ENCODE results near the gene GALR1.
"Not testable (repeated sequence)": the region's sequence is repeated elsewhere in the genome, so short reads cannot be mapped to it uniquely, and the experiment has no call there.

GALR1 gene

DNA sequence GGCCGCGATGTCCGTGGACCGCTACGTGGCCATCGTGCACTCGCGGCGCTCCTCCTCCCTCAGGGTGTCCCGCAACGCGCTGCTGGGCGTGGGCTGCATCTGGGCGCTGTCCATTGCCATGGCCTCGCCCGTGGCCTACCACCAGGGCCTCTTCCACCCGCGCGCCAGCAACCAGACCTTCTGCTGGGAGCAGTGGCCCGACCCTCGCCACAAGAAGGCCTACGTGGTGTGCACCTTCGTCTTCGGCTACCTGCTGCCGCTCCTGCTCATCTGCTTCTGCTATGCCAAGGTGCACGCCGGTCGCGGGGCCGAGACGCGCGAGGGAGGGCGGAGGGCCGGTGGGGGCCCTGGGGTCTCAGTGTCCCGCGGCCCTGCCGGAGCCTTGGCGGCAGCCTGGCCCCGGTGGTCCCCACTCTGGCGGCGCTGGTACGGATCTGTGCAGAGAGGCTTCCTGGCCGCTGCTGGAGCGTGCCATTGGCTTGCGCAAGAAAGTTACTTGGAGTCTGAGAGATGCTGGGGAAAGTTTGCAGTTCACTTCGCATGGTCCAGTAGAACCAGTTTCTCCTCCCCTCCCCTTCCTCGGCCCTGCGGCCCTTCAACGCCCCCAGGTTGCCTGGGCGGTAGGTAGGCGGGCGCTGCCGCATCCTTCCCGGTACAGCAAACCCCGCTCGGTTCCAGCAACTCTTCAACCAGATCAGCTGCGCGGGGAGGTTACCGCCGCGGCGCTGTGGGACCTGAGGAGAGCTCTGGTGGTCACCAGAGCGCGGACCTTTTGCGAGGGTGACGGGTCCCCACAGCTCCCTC is 1.5 kb downstream of the GALR1 start:
- DNase-seq (ENCODE audit: low spot score) = no peak

DNA sequence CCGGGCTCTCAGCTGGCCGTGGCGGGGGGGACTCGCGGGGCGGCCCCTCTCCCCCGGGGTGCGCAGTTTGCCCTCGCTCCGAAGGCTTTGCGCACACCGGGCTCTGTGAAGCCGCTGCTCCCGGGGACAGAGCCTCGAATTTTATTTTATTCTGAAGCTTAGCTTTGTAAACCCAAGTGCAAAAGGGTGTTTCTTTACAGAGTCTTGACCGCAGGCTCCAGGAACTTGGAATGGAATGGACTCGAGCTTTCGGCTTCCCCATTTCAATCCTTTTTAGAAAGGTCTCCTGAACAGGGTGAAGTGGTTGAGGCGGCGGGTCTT is 2.0 kb downstream of the GALR1 start:
- DNase-seq (ENCODE audit: low spot score) = no peak

DNA sequence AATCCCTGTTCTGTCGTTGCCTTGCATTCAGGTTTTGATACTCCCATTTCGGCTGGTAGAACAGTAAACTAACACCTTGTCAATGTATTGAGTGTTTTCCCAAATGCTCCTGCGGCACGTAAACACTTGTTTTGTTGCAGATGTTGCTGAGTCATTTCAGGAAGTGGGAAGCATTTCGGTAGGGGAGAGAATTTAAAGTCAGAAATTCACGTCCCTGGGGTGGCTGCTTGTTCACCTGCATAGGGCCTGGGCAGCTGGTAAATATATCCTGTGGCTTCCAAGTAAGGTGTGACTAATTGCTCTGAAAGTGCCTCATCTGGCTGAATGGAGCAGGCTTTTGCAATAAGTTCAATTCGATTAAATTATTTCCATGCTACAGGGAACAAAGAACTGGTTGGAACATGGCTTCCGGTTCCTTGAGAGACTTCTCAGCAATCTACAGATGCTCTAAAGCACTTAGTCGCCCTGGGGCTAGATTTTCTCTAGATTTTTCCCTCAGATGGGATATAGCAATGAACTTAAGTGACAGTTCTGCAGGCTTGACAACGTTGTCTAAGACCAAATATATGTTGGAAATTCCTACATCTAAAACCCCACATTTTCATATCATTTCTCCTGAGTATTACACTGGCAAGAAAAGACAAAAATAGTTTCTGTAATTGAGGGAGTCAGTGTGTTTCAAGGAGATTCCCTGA is 5.2 kb downstream of the GALR1 start:
- no peak for DNase-seq (ENCODE audit: low spot score)

DNA sequence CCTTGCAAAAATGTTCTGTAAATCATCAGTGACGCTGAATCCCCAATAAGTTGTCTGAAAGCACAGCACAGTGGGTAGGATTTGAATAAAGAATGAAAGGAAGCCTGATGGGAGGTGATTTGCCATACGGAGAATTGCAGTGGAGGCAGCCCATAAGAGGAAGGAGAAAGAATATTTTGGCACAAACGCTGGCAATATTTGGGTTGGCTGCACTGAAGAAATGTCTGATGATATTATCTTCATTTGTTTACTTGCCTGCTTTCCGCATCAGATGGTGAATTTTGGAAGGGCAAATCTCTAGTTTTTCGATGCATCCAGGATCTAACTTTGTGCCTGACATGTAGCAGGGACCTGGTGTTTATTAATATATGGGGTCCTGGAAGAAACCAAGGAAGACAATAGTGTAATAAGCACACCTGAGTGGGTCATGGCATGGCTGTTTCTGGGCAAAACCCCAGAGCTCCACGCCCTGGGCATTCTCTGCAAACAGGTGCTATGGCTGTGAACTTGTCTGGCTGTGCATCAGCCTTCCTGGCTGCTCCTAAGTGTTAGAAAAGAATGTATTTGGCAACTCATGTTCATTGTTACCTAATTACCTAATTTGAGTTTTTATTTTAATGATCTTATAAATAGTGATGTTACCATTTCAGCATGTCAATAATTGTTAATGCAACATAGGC is 5.9 kb downstream of the GALR1 start:
- no peak for DNase-seq (ENCODE audit: low spot score)

DNA sequence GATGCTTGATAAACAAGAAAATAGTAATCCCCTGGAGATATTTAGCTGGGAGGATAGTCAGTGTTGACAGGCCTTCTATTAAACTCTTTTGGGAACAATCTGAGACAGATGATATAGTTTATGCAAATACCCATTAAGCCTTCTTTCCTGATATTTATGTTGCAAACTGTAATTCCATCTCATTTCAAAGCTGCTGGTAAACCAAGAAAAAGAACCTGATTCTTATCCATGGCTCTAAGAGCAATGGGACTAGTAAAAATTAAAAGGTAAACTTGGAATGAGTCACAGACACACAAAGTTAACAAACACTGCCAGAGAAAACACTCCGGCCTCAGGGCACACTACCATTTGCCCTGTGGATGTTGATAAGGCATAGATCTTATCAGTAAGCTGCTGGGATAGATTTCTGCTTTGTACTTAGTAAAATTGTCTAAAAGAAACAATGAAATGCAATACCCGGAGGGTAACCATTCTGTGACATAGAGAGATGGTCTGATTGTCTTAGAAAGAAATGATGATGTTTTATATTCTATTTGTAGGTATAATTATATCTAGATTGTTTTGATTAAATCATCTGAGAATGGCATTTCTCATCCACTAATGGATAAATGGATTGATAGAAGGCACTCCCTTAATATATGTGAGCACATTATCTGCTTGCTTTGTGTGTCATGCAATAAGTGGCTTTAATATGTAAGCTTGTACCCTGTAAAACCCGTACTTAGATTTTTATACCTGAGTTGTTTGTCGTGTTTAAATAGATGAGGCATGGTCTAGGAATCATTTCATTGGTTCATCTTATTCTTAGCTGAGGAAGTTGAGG is 13.2 kb downstream of the GALR1 start:
- no peak for DNase-seq (ENCODE audit: low spot score)

DNA sequence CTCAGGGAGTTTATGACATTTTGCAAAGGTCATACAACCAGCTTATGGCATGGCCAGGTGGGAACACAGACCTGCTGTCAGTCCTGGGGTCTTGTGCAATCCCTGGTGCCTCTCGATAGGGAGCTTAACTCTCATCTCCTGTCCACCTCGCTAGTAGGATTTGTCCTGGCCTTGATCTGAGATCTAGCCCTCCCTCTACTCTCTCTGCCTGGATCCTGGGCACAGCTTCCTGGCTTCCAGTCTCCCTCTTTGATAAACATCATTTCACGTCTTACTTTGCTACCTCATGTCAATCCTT is 13.8 kb downstream of the GALR1 start:
- no peak for DNase-seq (ENCODE audit: low spot score)

DNA sequence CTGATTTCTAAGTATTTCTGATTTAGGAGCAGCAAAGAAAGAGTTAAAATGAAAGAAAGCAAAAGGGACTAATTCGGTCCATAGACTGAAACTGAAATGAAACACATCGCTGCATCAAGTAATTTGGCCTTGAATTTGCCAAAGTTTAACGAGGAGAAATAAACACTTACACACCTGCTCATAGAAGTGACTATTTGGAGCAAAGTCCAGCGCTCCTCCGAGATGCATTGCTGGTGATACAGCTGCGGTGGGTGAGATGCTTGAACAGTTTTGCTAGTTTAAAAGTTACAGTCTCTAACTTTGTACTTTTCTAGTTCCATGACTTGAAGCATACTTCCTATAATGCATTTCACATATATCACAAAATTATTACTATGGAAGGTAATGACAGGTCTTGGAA is 18.3 kb downstream of the GALR1 start:
- no peak for DNase-seq (ENCODE audit: low spot score)

DNA sequence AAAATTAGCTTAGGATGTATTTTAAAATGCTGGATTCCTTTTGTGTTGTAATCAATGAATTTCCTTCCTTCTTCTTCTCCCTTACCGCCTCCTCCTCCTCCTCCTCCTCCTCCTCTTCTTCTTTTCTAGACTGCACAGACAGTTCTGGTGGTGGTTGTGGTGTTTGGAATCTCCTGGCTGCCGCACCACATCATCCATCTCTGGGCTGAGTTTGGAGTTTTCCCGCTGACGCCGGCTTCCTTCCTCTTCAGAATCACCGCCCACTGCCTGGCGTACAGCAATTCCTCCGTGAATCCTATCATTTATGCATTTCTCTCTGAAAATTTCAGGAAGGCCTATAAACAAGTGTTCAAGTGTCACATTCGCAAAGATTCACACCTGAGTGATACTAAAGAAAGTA is 18.8 kb downstream of the GALR1 start:
- DNase-seq (ENCODE audit: low spot score) = no peak

DNA sequence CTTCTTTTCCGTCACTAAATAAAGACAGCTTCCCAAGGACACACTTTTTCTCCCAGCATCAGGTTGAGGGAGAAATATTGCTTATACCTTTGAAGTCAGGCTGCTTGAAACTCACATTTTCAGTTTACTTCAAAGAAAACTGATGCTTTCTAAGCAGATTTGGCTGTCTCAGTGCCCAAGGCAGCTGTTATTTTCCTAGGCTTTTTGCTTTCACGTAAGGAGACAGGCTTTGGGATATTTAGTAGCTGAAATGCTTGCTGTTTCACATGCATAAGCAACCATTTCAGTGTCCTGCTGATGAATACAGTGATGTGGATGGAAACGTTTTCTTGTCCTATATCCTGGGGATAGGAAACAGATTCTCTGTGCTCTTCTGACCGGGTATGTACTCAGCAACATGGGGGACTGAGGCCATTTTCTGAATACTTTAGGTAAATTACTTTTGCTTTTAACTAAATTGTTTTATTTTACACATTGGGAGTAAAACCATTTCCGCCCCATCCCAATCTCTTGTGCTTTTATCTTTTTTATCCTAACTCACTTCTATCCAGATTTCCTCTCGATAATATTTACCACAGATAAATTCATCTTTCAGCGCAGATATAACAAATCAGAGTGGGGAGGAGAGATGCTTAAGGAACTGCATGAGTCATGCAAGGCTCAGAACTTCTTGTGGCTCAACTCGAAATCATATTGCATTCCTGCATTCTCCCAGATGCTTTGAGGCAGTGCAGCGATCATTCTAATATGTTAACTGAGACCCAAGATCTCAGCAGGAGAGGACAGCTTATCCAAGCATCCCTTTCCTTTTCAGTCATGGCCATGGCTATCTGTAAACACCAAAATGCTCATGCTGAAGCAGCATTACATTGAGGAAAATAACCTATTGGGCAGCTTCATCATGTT is 22.2 kb downstream of the GALR1 start:
- DNase-seq (ENCODE audit: low spot score) = no peak

DNA sequence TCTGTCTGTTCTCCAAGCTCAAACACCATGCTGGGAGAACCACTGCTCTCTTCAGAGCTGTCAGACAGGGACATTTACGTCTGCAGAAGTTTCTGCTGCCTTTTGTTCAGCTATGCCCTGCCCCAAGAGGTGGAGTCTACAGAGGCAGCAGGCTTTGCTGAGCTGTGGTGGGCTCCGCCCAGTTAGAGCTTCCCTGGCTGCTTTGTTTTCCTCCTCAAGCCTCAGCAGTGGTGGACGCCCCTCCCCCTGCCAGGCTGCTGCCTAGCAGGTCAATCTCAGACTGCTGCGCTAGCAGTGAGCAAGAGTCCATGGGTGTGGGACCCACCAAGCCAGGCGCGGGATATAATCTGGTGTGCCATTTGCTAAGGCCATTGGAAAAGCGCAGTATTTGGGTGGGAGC is 41.2 kb downstream of the GALR1 start:
- not testable (repeated sequence) for DNase-seq (ENCODE audit: low spot score)

DNA sequence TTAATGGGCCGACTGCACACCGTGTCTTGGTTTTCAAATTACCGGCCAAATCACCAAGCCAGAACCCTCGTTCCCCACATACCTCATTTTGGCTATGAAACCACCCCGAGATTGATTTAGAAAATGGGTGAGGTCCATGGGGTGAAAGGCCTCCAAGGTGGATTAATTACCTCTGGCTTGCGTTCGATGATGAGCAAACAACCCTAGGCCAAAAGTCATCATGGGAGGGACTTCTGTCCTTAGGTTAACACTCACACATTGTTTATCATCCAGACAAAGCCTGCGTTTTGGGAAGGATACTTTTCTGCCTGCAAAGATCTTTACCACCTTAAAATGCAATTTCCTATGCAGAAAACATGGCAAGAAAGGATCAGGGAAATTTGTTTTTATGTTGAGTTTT is 48.5 kb downstream of the GALR1 start:
- DNase-seq (ENCODE audit: low spot score) = no peak

DNA sequence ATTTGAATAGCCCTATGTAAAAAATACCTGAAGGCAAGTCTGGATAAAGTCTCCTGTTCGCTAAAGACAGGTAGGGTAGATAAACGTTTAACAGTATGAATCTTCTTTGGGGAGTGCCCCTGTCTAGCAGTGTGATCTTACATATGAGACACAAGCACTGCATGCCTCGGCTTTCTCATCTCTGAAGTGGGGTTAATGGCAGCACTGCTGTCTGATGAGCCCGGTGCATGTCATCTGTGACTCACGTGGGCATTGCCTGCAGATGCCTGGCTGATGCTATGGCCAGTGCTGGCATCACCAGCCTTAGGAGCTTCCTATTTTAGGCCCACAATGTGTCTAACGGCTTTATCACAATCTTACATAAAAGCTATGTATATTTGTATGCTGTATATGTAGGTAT is 50.1 kb downstream of the GALR1 start:
- no peak for DNase-seq (ENCODE audit: low spot score)

DNA sequence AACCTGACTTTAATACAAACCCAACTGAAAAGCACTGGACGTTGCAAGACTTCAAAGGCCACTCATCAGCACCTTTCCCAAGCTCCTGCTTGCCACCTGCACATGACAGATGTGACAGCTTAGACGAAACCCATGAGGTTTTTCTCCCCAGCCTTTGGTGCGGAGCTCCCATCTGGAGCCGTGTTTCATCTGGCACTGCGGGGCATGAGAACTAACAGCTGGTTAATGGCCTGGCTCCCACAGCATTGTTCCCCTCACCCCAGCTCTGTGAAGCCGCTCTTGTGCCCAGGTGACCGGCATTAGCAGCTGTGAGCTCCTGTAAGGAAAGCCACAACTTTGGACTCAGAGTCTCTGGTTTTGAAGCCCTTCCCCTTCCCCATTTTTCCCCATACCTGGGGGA is 50.9 kb downstream of the GALR1 start:
- DNase-seq (ENCODE audit: low spot score) = no peak

DNA sequence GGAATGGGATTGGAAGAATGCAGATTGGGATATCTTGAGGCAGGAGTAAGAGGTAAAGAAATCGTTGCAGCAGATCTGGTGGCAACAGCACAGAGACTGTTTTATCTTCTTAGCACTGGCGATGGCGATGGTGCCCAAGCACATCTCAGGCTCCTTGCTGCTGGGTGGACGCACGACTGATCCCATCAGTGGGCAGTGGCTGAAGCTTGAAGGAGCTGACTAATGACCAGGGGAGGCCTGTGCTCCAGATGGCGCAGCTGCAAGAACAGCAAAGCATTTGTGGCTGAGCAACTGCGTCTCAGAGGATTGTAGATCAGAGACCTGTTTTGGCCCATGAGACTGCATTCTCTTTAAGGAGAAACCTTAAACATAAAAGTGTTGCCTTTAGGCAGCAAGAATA is 54.6 kb downstream of the GALR1 start:
- DNase-seq (ENCODE audit: low spot score) = no peak

DNA sequence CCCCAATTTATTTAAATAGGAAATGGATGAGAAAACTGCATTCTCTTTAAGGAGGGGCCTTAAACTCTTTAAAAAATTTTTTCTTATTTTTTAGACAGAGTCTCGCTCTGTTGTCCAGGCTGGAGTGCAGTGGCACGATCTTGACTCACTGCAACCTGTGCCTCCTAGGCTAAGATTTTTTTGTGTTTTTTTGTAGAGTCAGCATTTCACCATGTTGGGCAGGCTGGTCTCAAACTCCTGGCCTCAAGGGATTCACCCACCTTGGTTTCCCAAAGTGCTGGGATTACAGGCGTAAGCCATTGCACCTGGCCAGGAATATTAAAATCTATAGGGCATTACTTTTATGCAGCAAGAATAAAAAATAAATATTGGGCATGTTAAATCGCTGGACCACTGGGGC is 56.0 kb downstream of the GALR1 start:
- no peak for DNase-seq (ENCODE audit: low spot score)

DNA sequence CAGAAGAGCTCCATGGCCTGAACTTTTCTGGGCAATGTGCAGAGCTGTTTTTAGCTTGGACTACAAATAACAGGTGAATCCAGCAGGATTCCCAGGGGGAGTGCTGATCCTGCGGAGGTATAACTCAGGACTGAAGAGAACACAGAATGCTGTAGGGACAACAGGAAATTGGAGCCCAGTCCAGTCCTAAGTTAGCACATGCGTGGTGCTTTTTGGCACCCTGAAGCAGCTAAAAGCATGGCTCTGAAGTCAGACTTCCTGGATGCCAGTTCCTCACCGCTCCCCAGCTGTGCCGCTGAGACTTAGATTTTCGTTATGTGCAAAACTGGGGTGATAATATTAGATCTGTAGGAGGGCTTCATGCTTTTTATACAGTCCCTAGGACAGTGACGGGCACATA is 58.6 kb downstream of the GALR1 start:
- no peak for DNase-seq (ENCODE audit: low spot score)

DNA sequence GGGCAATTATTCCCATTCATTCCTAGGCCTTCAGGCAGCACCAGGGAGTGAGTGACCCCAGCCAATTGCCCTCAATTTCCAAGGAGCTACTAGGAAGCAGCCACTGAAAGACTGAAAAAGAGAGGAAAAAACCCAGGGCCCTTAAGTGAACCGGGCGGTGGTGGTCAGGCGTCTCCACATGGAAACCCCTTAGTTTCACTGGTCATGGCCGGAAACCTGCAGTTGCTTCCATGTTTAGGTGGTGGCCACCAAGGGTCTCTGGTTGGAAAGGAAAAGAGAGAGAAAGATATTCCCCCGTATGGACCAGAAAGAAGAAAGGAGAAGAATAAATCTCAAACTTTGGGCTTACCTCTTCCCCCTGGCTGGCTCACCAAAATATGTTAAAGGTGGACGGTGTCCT is 64.9 kb downstream of the GALR1 start:
- DNase-seq (ENCODE audit: low spot score) = no peak

DNA sequence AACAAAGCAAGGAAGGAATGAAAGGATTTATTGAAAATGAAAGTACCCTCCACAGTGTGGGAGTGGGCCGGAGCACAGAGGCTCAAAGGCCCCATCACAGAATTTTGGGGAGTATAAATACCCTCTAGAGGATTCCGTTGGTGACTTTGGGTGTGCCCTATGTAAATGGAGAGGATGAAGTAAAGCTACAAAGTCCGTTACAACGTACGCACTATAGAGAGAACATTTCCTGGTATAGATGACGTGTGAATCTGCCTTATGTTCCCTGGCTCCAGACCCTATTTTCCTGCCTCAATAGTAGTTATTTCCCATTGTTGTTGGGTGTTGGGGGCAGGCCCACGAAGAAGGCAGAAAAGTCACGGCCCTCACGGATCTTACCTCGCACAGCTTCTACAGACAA is 65.3 kb downstream of the GALR1 start:
- no peak for DNase-seq (ENCODE audit: low spot score)

DNA sequence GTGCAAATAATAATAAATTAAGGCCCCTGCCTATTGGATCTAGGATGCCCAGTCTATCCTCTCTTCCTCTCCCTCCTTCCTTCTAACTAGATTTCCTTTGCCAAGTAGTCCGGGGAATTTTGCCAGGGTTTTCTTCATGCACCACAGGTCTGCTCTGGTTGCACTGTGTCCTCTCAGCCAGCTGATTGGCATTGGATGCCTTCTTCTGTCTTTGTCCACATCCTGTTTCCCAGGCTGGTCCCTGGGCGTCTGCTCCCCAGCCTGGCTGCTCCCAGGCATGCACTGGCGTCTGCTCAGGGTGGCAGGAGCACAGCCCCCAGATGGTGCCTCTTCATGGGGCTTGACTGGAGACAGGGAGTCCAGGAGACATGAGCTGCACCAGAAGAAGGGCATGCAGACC is 66.4 kb downstream of the GALR1 start:
- no peak for DNase-seq (ENCODE audit: low spot score)

DNA sequence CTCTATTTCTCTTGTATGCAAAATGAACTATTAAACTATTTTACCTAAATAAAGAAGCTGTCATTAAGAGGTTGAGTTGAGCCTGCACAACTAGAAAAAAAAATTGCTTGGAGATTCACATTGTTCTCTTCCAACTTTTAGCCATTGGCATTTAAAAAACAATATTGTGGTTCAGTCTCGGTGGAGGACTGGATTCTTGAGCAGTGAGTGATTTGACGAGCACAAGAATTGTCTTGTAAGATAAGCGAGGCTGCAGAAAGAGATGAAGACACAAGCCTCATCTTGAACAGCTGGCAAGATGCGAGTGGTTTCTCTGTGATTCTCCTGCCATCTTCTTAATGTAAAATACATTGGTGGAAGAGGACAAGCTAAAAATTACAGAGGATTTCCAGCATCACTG is 67.0 kb downstream of the GALR1 start:
- DNase-seq (ENCODE audit: low spot score) = no peak

DNA sequence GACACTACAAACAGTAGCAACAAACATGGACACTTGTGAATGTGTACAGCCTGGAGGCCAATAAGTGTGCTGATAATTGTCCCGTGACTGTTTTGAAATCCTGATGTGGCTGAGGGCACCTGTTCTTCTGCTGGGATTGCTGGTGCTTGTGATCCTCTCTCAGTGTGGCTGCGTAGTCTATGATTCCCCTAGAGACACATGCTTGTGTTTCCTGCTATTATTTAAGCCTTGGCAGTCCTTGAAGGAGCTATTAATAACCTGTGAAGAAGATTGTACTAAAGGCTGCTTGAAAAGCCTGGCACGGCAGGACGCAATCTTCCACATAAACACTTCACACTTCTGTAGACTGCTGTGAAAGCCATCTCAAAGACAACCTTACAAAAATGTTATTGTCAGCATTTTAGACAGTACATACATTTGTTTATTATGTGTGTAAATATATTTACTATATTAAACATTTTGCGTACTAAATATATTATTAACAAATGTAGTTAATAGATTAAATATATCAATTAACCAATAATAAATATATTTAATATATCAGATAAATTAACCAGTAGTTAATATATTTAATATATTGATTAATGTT is 71.4 kb downstream of the GALR1 start:
- no peak for DNase-seq (ENCODE audit: low spot score)
